HG03432 (cell line): ENCODE data around the gene GGPS1.
"Not testable (repeated sequence)": the region's sequence is repeated elsewhere in the genome, so short reads cannot be mapped to it uniquely, and the experiment has no call there.

Experiments used
- ATAC-seq: cut with Tn5 transposase; IDR thresholded peaks from one replicate; pipeline ENCODE4 v1.9.1; 2021; ENCODE audit warnings: mild to moderate bottlenecking, moderate library complexity; ENCODE audit not compliant: unreplicated experiment

GGPS1 gene

DNA sequence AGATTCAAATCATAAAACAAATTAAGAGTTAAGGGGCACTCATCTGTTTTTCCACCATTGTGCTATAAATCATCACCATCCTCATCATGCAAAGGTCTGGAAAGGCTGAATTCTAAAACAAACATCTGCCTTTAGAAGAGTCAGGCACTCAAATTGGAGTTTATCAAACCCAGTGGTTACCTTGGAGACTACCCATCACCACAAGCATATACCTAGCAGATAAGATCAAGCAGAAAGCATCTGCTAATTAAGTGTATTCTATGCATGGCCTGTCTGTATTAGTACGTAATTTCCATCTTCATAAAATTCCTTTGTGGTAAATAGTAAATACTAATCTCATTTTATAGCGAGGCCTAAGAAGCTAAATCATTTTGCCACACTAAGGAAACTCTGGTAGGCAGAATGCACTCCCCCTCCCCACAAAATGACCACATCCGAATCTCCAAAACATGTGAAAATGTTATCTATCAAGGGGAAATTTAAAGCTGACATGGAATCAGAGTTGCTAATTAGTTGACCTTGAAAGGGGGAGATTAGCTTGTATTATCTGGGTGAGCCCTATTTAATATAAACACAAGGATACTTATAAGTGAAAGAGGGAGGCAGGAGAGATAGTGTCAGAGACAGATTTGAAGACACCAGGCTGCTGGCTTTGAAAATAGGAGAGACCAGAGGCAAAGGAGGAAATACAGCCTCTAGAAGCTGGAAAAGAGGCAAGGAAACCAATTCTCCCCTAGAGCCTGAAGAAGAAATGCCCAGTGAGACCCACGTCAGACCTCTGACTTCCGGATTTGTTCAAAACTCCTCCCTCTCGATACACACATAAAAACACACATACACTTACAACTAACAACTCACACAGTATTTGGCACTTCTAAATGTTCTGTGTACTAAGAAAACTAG lies 23.6 kb upstream of the GGPS1 start:
- ATAC-seq, result no peak

GRCh38 chr1:235307158-235308124 lies 20.9 kb upstream of the GGPS1 start:
- no peak for ATAC-seq

GRCh38 chr1:235309206-235309605 lies 19.2 kb upstream of the GGPS1 start:
- not testable (repeated sequence) for ATAC-seq

GRCh38 chr1:235313262-235313661 lies 15.1 kb upstream of the GGPS1 start:
- ATAC-seq, result no peak

DNA sequence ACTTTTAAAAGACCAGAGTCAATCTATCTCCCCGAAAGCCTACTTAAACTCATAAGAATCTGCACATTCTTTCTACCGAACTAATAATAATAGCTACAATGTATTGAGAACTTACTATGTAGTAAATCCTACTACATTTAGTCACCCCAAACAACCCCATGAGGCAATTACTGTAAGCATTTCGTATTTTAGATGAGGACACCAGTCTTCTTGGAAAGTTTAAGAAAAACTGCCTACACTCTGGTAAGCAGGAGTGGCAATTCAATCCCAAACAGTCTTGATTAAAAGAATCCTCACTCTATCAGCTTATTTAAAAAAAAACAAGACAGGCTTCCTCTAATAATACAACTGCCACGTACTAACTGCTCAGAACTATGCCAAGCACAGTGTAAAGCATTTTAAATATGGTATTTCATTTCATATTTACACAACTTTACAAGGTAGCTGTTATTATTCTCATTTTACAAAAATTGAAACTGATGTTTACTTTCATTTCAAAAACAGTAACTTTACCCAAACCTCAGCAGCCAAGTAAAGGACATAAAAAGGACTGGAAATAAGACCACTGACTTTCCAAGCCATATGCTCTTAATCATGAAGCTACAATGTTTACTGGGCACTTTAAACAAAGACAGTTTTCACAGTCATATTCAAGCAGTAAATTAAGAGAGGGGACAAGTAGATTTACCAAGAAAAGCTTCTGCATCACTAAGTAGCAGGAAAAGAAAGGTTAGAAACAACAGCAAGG lies 14.3 kb upstream of the GGPS1 start:
- no peak for ATAC-seq

GRCh38 chr1:235315173-235315572 lies 13.2 kb upstream of the GGPS1 start:
- ATAC-seq, result no peak

DNA sequence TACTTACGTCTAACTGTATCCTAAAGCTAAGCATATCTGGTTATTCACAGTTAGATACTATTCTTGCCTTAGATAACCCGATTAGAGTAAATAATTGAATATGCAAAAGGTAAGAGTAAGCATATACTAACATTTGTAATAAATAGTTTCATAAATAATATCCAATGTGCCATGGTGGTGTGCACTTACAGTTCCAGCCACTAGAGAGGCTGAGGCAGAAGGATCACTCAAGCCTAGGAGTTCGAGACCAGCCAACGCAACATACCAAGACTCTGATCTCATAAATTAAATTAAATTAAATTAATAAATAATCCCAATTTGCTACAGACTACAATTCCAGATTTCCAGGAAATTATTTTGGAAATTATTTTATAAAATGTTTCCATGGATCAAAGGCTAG lies 12.6 kb upstream of the GGPS1 start:
- no peak for ATAC-seq

- ATAC-seq, result no peak
Measured at GRCh38 chr1:235317168-235317567, 11.2 kb upstream of the GGPS1 start.

DNA sequence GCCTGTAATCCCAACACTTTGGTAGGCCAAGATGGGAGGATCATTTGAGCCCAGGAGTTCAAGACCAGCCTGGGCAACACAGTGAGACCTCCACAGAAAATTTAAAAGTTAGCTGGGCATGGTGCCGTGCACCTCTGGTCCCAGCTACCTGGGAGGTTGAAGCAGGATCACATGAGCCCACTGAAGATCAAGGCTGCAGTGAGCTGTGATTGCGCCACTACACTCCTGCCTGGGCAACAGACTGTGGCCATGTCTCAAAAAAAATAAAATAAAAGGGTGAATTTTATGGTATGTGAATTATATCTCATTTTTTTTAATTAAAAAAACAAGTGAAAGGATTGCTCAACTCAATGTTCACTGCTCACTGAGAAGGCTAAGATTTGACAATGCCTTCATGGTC lies 9.1 kb upstream of the GGPS1 start:
- no peak for ATAC-seq

GRCh38 chr1:235320521-235321179 lies 7.7 kb upstream of the GGPS1 start:
- ATAC-seq, result no peak

DNA sequence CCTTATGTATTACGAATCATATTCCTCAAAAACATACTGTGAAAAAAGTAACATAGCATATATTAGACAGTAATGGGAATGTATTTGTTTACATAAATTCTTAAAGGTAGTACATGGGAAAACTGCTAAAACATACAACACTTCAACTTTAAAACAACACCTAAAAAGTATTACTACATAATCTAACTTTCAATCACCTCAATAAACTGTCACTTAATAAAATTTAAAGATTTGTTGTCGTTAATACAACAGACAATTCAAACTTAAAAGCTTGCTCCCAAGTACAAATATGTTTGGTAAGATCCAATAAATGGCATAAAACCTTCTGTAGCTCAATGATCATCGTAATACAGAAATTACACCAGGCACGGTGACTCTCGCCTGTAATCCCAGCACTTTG lies 4.1 kb upstream of the GGPS1 start:
- ATAC-seq, result no peak

DNA sequence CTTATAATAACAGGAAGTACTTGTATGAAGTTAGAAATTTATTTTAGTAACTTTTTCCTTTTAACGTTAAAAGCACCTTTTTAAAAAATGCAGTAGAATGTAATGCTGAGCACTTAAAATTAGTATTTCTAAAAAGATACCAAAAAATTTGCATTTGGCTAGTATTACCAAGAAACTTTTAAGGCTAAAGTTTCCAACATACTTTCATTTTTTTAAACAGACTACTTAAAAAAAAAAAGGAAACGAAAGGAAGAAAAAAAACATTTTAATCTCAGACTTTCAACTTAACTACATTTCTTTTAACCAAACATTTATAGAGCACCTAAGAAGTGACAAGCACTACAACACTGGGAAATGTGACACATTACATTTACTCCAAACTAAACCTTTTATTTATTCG lies 3.2 kb upstream of the GGPS1 start:
- no peak for ATAC-seq

DNA sequence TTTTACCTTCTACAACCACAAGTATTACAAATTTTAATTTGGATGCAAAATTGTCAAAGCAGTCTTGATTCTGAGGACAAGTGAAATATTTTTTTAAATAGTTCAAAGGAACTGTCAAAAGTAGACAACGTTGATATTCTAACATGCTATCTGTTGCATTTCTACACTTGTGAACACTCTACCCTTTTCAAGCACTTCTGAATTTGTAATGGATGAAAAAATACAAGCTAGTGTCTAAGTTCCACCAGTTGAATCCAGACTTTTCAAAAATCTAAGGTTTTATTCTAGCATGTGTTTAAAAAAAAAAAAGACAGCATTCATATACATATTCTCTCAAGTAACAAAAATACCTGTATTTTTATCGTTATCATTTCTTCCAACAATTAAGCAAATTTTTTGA lies 2.5 kb upstream of the GGPS1 start:
- no peak for ATAC-seq

GRCh38 chr1:235326719-235327558 lies 1.4 kb upstream of the GGPS1 start:
- ATAC-seq, result peak; percentile 12

DNA sequence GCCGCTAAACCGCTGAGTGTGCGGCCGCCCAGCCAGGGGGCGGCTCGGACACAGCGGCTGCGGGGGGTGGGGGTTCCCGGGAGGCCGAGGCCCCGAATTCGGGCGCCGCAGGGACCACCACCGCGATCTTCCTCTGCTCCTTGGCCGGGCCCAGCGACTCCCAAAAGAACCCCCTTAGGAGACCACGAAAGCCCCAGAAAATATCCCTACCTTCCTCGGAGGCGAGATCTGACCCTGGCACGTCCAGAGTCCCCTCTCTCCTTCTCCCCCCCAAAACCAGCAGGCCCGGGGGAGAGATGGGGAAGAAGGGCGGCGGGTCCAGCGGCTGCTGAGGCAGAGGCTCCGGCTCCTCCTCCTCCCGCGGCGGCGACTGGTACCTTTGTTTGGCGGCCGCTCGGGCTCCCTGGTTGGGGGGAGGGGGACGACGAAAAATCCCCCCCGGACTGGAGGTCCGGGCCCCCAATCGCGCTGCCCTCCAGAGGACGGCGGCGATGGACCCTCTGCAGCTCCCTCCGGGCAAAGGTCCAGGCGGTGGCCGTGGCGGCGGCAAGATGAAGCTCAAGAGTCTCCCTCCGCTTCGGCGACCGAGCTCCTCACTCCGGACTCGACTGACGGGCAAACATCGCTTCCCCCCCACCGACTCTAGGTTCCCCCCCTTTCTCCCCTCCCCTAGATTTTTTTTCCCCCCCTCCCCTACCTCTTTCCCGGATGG lies 655 bp upstream of the GGPS1 start, which contains the start of gene ARID4B:
TSS of gene ARID4B (minus strand) at position 621 of the 712 bp plus-strand sequence. CDS start 1,260 bp downstream, outside the sequence.
- ATAC-seq, result peak; percentile 18

- peak; percentile 27 for ATAC-seq
Measured at GRCh38 chr1:235329139-235329902, 951 bp downstream of the GGPS1 start.

DNA sequence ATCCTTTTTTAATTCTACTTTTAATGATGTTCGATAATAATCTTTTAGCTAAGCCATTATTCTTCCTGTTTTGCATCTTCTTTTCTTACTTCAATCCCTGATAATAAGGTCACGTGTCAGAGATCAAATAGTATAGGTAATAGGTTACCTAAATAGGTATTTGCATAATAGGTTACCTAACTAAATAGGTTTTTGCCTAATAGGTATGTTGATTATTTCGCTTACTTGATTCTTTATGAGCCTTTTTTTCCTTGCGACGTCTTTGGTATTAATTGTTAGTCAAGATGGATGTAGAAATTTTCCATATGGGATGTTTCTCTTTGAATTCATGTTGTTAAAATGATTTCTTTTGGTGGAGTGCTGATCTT lies 2.5 kb downstream of the GGPS1 start:
- ATAC-seq, result no peak

DNA sequence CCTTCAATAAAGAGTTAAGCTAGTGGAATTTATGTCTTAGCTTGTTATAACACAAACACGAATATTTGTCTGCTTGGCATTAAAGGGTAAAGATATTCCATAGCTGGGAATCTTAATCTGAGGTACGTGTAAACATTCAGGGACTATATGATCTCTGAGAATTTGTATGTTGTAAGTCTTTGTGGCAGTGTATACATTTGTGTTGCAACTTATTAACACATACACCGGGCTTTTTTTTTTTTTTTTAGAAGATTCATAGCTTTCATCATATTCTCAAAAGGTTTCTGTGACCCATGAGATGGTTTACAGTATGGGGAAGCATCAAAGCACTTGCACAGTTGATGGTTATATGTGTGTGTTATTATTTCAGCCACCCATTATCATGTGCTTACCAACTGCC lies 3.0 kb downstream of the GGPS1 start:
- no peak for ATAC-seq
